PC-3 (cell line): ENCODE results near the gene ACSS3.

ENCODE experiments used
- EZH2 ChIP-seq: fragments of 300-600 bp; sonication (generic); IDR thresholded peaks from one replicate; pipeline ENCODE4 v1.6.1; 2017; ENCODE audit warnings: antibody characterized with exemption, mild to moderate bottlenecking, low read length; ENCODE audit not compliant: unreplicated experiment
- TF ChIP-seq, protein P1 (sequence below): fragments of 300-600 bp; sonication (generic); conservative IDR thresholded peaks from 2 replicates; pipeline ENCODE4 v1.5.1; 2017; ENCODE audit warnings: antibody characterized with exemption, low read depth, mild to moderate bottlenecking, low read length

- TF ChIP-seq, protein P1, sequence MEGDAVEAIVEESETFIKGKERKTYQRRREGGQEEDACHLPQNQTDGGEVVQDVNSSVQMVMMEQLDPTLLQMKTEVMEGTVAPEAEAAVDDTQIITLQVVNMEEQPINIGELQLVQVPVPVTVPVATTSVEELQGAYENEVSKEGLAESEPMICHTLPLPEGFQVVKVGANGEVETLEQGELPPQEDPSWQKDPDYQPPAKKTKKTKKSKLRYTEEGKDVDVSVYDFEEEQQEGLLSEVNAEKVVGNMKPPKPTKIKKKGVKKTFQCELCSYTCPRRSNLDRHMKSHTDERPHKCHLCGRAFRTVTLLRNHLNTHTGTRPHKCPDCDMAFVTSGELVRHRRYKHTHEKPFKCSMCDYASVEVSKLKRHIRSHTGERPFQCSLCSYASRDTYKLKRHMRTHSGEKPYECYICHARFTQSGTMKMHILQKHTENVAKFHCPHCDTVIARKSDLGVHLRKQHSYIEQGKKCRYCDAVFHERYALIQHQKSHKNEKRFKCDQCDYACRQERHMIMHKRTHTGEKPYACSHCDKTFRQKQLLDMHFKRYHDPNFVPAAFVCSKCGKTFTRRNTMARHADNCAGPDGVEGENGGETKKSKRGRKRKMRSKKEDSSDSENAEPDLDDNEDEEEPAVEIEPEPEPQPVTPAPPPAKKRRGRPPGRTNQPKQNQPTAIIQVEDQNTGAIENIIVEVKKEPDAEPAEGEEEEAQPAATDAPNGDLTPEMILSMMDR, result no peak
- TF ChIP-seq EZH2, result no peak
Observed at GRCh38 chr12:81085832-81086231, 8.0 kb downstream of the ACSS3 start.
